Uterus (tissue), 4 donors: ENCODE results near the gene CARD10. TPM values are rescaled to one million over a fixed set of nuclear protein-coding genes. Genes with fewer than 3 reads are reported as not detected.

ENCODE experiments used
- DNase-seq, 2 donors: peaks; one replicate each; pipeline ENCODE4 v3.0.0-alpha.2; 2019 to 2020
- H3K27ac ChIP-seq, 2 donors: fragments of 200-600 bp; sonication (generic); 1 replicate in 1 of 2; 2 replicates in 1 of 2; pipeline ENCODE4 v1.5.1; 2016 to 2018
- H3K27me3 ChIP-seq, 2 donors: fragments of 200-600 bp; sonication (generic); one replicate each; pipeline ENCODE4 v1.5.1; 2018 to 2019; ENCODE audit warnings: control low read depth in 1 of 2
- H3K36me3 ChIP-seq, 2 donors: fragments of 200-600 bp; sonication (generic); one replicate each; pipeline ENCODE4 v1.5.1; 2019; ENCODE audit warnings: control low read depth in 1 of 2
- H3K4me1 ChIP-seq, 2 donors: fragments of 200-600 bp; sonication (generic); one replicate each; pipeline ENCODE4 v1.5.1; 2018 to 2019; ENCODE audit warnings: control low read depth in 1 of 2
- H3K4me3 ChIP-seq, 2 donors: fragments of 200-600 bp; sonication (generic); 1 replicate in 1 of 2; 2 replicates in 1 of 2; pipeline ENCODE4 v1.5.1; 2018 to 2019; ENCODE audit warnings: mild to moderate bottlenecking in 1 of 2
- H3K9me3 ChIP-seq, 2 donors: fragments of 200-600 bp; sonication (generic); one replicate each; pipeline ENCODE4 v1.5.1; 2019; ENCODE audit warnings: control low read depth in 1 of 2
- POLR2A ChIP-seq, 2 donors: fragments of 450-650 bp; IDR thresholded peaks; one replicate each; pipeline ENCODE4 v1.6.1; 2016; ENCODE audit warnings: antibody characterized with exemption in 2 of 2, mild to moderate bottlenecking in 1 of 2, moderate library complexity in 1 of 2
- intact Hi-C: fragments of 100-400 bp; cut with DNase I; formaldehyde crosslinking; loops from one replicate; pipeline ENCODE4 v1.15.1; 2023; ENCODE audit warnings: low total_unique reads
- total RNA-seq, 4 donors: library from RNA; depleted of rRNA in 3 of 4; stranded (reverse); fragments of >200 nt in 3 of 4; gene quantifications; one replicate each; pipeline versions ENCODE4 v1.1.0 to v1.2.4, GENCODE V29; 2014 to 2023
- TF ChIP-seq, protein P1 (sequence below), 4 experiments: fragments of 200-600 bp in 2 of 4; fragments of 450-650 bp in 2 of 4; sonication (generic) in 2 of 4; IDR thresholded peaks; one replicate each; pipeline ENCODE4 v1.5.1; 2016 to 2019; ENCODE audit warnings: antibody characterized with exemption in 4 of 4, mild to moderate bottlenecking in 2 of 4, moderate library complexity in 1 of 4
- donor health status: DM: yes; HTN: yes; CAD: no.

The CARD10 gene
- total RNA-seq, 4 donors from 2014 or later, result 4.6 to 23.4 (median 10.2) TPM

DNA sequence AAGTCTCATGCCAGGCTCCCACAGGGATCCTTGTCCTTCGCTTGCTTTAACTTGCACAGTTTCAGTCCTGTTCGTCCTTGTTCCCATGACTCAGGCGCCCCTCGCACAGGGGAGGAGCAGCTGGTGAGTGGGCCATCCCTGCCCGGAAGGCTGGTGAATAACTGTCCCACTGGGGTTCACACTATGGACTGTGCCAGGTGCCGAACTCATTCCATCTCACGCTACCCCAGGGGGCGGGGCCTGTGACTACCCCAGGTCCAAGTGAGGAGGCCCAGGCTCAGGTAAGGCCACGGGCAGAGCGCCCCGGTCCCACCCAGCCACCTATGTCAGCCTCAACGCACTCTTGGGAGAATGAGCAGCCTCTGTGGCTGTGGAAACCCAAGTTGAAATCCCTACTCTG, 7.2 kb upstream of the CARD10 start:
- Histone ChIP-seq H3K27ac (no peak overlapping the region), H3K36me3 (no peaks in the 10 kb centered on the region)
- intact Hi-C loops, result no loop called here

DNA sequence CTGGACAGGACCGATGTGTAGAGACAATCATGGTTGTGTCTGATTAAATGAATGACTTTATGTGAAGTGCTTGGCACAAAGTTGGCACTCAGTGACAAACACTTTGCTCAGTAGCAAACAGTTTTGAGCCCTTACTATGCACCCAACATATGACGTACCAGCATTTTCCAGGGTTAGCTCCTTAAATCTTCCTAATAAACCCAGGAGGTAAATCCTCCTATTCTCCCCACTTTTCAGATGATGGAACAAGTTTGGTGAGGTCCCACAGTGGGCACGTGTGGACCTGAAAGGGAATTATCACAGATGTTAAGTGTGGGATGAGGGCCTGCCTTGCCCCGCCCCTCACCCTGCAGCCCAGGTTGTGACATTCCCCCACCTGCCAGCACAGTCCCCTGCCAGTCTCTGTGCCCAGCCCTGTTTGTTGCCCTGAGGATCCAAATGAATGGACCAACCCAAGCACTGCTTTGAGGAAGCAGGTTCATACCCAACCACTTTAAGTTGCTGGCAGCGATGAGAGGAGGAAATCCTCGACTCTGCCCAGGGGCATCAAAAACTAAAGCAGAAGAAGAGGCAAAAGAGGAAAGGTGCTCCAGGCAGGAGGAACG, 6.6 kb upstream of the CARD10 start:
- Histone ChIP-seq H3K4me3 (no peak overlapping the region), H3K27me3 (no peaks in the 10 kb centered on the region), H3K4me1 (peaks cover 0 to 9% of the 10 kb centered on the region in 2 donors), H3K27ac (no peak overlapping the region), H3K9me3 (no peaks in the 10 kb centered on the region), H3K36me3 (no peaks in the 10 kb centered on the region)
- intact Hi-C loops, result no loop called here
- no peak for TF ChIP-seq POLR2A (IDR thresholded peaks at IDR 0.05)
- TF ChIP-seq, protein P1, sequence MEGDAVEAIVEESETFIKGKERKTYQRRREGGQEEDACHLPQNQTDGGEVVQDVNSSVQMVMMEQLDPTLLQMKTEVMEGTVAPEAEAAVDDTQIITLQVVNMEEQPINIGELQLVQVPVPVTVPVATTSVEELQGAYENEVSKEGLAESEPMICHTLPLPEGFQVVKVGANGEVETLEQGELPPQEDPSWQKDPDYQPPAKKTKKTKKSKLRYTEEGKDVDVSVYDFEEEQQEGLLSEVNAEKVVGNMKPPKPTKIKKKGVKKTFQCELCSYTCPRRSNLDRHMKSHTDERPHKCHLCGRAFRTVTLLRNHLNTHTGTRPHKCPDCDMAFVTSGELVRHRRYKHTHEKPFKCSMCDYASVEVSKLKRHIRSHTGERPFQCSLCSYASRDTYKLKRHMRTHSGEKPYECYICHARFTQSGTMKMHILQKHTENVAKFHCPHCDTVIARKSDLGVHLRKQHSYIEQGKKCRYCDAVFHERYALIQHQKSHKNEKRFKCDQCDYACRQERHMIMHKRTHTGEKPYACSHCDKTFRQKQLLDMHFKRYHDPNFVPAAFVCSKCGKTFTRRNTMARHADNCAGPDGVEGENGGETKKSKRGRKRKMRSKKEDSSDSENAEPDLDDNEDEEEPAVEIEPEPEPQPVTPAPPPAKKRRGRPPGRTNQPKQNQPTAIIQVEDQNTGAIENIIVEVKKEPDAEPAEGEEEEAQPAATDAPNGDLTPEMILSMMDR (IDR thresholded peaks at IDR 0.05), result no peak
- DNase-seq, result no peak

More for the DNA sequence above, 7.2 kb upstream of the CARD10 start:
- peaks cover 0 to 5% of the 10 kb centered on the region in 2 donors for H3K4me1 ChIP-seq
- no peak overlapping the region for H3K4me3 ChIP-seq
- DNase-seq, result no peak
- H3K27me3 ChIP-seq, result no peaks in the 10 kb centered on the region
- no peak for TF ChIP-seq POLR2A (IDR thresholded peaks at IDR 0.05)
- TF ChIP-seq, protein P1 (IDR thresholded peaks at IDR 0.05), result no peak
- no peaks in the 10 kb centered on the region for H3K9me3 ChIP-seq

DNA sequence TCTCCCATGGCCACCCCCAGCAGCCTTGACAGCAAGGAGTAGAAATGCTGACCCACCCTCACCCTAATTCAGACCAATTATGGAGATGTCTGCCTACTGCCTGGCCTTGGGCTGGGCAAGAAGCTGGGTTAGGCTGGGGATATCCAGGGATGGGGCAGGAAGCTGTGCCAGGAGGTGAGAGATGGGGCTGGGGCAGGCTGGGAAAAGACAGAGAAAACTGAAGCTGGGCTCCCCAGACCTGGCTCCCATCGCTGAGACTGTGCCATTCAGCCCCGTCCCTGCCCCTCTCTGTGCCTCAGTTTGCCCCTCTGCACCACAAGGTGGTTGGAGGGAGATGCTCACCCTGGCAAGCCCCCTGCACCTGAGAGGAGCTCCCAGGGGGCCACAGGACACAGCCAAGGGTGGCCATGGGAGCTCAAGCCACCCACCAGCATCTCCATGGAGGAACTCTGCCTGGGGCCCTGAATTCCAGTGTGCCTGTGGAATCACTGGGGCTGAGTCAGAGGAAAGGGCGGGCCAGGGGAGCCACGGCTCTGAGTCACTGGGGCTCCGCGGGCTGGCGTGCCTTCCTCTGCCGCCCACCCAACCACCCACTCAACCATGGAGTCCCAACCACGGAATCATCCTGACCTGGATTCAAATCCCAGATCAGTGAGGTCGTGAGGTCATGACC, 6.0 kb upstream of the CARD10 start:
- Histone ChIP-seq H3K27ac (no peak overlapping the region), H3K4me1 (peaks cover 0 to 11% of the 10 kb centered on the region in 2 donors), H3K9me3 (no peaks in the 10 kb centered on the region), H3K4me3 (no peak overlapping the region), H3K27me3 (no peaks in the 10 kb centered on the region), H3K36me3 (no peaks in the 10 kb centered on the region)
- TF ChIP-seq, protein P1 (IDR thresholded peaks at IDR 0.05), result no peak
- TF ChIP-seq POLR2A (IDR thresholded peaks at IDR 0.05), result no peak
- intact Hi-C loops, result no loop called here
- DNase-seq, result no peak

DNA sequence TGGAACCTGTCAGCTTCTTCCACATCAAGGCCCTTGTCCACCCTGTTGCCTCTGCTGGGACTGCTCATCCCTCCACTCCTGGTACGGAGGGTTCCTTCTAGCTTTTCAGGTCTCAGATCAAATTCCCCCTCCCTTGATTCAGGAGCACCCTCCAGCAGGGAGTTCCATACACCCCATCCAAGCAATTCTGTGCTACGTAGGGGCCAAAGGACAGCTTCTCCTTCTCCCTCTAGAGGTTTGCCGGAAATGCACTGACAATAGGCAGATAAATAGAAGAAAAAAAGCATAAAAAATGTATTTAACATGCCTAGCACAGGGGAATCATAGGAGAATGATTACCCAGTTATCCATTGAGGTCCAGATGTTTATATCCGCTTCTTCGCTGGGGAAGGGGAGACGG, 3.3 kb upstream of the CARD10 start:
- no peaks in the 10 kb centered on the region for H3K9me3 ChIP-seq
- peaks cover 0 to 23% of the 10 kb centered on the region in 2 donors for H3K4me1 ChIP-seq
- TF ChIP-seq, protein P1 (IDR thresholded peaks at IDR 0.05), result no peak
- TF ChIP-seq POLR2A (IDR thresholded peaks at IDR 0.05), result no peak
- H3K27ac ChIP-seq, result no peak overlapping the region
- no peak for DNase-seq
- H3K36me3 ChIP-seq, result no peaks in the 10 kb centered on the region
- peaks cover 0 to 3% of the 10 kb centered on the region in 2 donors for H3K27me3 ChIP-seq
- no peak overlapping the region for H3K4me3 ChIP-seq
- intact Hi-C loops, result no loop called here

DNA sequence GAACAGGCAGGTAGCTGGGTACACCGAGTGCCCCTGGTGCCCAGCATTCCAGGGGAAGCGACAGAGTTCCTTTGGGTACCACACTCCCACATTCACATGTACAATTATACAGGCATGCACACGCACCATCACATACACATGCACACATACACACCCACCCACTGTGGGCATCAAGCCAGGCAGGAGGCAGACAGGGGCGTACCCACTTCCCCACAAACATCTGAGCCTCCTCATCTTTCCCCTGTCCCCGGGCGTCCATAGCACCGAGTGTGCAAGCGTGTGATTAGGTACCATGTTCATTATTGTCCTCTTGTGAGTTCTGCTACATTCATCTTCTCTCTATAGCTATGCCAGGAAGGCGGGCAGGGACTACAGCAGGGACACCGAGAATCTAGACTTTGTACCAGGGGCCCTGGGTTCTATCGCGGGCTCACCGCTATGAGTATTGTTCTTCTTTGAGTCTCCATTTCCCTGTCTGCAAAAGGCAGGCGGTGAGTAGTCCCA, 2.1 kb upstream of the CARD10 start:
- TF ChIP-seq, protein P1 (IDR thresholded peaks at IDR 0.05), result no peak
- TF ChIP-seq POLR2A (IDR thresholded peaks at IDR 0.05), result no peak
- Histone ChIP-seq H3K9me3 (no peaks in the 10 kb centered on the region), H3K4me1 (peaks cover 0 to 23% of the 10 kb centered on the region in 2 donors), H3K27ac (no peak overlapping the region), H3K36me3 (no peaks in the 10 kb centered on the region), H3K4me3 (no peak overlapping the region), H3K27me3 (peaks cover 0 to 3% of the 10 kb centered on the region in 2 donors)
- intact Hi-C loops, result no loop called here
- DNase-seq, result no peak
